ENCODE measurements around the gene MCRS1.
A peak's percentile ranks its signal among the peaks of the same experiment; 100 is the strongest.
"Not testable (repeated sequence)": the region's sequence is repeated elsewhere in the genome, so short reads cannot be mapped to it uniquely, and the experiment has no call there.

Gene MCRS1, protein sequence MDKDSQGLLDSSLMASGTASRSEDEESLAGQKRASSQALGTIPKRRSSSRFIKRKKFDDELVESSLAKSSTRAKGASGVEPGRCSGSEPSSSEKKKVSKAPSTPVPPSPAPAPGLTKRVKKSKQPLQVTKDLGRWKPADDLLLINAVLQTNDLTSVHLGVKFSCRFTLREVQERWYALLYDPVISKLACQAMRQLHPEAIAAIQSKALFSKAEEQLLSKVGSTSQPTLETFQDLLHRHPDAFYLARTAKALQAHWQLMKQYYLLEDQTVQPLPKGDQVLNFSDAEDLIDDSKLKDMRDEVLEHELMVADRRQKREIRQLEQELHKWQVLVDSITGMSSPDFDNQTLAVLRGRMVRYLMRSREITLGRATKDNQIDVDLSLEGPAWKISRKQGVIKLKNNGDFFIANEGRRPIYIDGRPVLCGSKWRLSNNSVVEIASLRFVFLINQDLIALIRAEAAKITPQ

GRCh38 chr12:49567611-49568441 is at the start of gene MCRS1:
Gene MCRS1 (minus strand): TSS chr12:49568142. CDS start chr12:49566731, 1,411 bp downstream.
- TF ChIP-seq CTCF (conservative IDR thresholded peaks at IDR 0.05; ENCODE audit: control insufficient read depth, insufficient read depth, low read depth, low read length) = no peak
- H3K4me3 ChIP-seq (ENCODE audit: control insufficient read depth, low read depth, low read length) = peak within 1 kb of the TSS; percentile 98
- DNase-seq (ENCODE audit: low read depth) = peak; percentile 90

DNA sequence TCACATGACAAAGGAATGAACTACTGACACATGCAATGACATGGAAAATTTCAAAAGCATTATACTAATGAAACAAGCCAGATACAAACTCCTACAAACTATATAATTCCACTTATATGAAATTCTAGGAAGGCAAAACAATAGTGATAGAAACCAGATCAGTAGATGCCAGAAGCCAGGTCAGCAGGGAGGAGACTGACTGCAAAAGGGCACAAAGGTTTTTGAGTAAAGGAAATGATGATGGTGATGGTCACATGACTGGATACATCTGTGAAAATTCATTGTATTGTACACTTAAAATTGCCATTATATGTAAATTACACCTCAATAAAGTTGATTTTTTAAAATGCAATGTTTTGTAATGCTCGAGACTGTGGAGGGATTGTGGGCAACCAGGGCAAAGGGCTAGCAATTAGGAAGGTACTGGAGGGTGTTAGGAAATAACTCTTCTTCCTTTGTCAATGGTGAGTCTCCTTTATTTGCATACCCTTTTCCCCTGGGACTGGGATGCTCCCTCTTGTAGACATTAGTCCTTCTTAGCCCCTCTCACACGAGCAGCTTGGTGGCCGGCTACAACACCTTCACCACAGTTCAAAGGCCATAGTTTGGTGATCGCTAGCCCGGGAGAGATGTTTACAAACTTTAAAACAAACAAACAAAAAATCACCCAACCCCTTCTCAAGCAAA is 48.7 kb upstream of the MCRS1 start:
- no peak for DNase-seq (ENCODE audit: low read depth)
- no peak for TF ChIP-seq CTCF (conservative IDR thresholded peaks at IDR 0.05; ENCODE audit: control insufficient read depth, insufficient read depth, low read depth, low read length)
- no peak overlapping the region for H3K4me3 ChIP-seq (ENCODE audit: control insufficient read depth, low read depth, low read length)

DNA sequence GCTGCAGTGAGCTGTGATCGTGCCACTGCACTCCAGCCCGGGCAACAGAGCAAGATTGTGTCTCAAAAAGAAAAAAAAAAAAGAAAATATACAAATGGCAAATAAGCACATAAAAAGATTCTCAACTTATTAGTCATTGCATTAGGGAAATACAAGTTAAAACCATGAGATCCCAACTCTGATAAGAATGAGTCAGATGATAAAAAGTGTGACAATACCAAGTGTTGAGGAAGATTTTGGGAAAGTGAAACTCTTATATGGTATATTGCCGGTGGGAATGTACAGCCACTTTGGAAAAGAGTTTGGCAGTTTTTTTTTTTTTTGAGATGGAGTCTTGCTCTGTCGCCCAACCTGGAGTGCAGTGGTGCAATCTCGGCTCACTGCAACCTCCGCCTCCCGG is 47.8 kb upstream of the MCRS1 start:
- DNase-seq (ENCODE audit: low read depth) = peak; percentile 30
- no peak for TF ChIP-seq CTCF (conservative IDR thresholded peaks at IDR 0.05; ENCODE audit: control insufficient read depth, insufficient read depth, low read depth, low read length)
- H3K4me3 ChIP-seq (ENCODE audit: control insufficient read depth, low read depth, low read length) = no peak overlapping the region

DNA sequence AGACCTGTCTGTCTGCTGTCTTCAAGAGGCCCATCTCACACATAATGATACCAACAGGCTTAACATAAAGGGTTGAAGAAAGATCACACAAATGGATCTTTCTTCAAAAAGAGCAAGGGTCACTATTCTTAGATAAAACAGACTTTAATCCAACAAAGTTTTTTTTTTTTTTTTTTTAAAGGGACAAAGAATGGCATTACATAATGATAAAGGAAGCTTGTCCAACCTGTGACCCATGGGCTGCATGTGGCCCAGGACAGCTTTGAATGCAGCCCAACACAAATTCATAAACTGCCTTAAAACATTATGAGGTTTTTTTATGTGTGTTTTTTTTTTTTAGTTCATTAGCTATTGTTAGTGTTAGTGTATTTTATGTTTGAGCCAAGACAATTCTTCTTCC is 44.3 kb upstream of the MCRS1 start:
- DNase-seq (ENCODE audit: low read depth) = no peak
- no peak overlapping the region for H3K4me3 ChIP-seq (ENCODE audit: control insufficient read depth, low read depth, low read length)
- TF ChIP-seq CTCF (conservative IDR thresholded peaks at IDR 0.05; ENCODE audit: control insufficient read depth, insufficient read depth, low read depth, low read length) = no peak

GRCh38 chr12:49610785-49611184 is 42.8 kb upstream of the MCRS1 start:
- not testable (repeated sequence) for H3K4me3 ChIP-seq (ENCODE audit: control insufficient read depth, low read depth, low read length); DNase-seq (ENCODE audit: low read depth)

- DNase-seq (ENCODE audit: low read depth) = no peak
- TF ChIP-seq CTCF (conservative IDR thresholded peaks at IDR 0.05; ENCODE audit: control insufficient read depth, insufficient read depth, low read depth, low read length) = peak; percentile 15
- H3K4me3 ChIP-seq (ENCODE audit: control insufficient read depth, low read depth, low read length) = no peak overlapping the region
Observed at GRCh38 chr12:49609875-49610154, 41.9 kb upstream of the MCRS1 start.

Measured in fibroblast of mammary gland (primary cell).